HG03095 (cell line): ENCODE measurements around the gene GDAP2.

Experiments
- ATAC-seq: cut with Tn5 transposase; IDR thresholded peaks from one replicate; pipeline ENCODE4 v1.9.1; 2021; ENCODE audit warnings: moderate library complexity; ENCODE audit not compliant: unreplicated experiment

GDAP2 gene

DNA sequence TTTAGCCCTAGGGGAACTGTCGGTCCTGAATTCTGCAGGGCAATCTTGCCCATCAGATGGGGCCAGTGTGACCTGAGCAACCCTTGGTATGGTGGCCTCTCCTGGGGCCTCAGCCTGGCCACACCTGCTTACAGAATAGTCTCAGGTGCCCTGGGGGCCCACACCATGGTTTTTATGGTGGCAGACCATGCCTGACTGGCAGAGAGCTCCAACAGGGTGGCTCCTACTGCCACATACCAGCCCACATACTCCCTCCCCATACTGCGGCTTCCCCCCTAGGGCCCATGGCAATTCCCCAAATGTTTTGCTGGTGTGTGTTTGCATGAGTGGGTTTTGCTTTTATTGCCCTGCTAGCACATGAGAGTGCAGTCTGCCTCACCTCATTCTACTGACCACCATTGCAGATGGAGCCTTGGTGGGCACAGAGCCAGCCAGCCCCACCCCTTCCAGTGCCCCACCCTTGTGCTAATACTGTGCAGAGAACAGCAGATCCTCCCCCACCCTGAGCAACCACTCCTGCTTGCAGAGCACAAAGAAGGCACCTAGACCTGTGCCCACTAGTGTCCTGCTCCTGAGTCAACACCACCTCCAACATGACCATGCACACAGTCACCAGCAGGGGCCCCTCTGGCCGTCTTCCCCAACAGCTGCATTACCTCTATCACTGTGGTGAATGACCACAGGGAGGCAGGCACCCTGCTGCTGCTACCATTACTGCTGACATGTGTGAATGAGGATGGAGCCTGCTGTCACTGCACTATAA lies 86.8 kb downstream of the GDAP2 start:
- ATAC-seq = no peak

DNA sequence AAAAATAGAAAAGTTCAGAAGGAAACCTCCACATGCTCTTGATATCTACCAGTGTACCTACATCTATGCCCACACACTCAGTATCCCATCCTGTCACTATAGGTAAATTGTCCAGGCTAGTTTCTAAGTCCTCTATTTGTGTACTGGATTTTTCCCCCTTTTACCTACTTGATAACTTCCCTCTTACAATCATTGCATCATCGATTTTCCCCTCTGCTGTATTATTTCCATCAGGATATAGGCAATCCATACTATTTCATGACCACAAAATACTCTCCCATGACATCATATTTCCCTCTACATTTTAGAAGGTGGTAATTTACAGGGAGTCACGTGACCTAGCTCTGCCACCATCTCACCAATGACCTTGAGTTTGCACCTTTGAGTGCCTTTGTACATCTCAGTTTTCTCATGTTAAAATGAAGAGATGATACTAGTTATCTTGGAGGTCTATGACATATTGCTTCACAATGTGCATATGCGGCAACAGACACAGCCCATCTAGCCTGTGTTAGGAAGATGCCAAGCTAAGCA lies 88.2 kb downstream of the GDAP2 start:
- no peak for ATAC-seq

- ATAC-seq = no peak
These were observed 90.5 kb downstream of the GDAP2 start for GRCh38 chr1:117838911-117839310.

DNA sequence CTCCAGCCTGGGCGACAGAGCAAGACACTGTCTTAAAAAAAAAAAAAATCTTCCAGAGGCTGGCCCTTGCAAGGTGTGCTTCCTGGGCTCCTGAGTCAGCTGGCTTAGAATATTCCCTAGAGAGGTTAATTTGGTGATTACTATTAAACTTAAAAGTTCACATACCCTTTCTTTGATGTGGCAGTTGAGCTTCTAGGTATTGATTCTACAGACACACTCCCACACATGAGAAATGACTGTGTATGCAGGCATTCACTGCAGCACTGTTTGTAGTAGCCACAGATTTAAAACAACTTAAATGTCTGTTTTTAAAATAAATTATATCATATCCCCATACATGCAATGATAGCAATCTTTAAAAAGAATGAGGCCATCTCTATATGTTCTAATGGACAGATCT lies 93.4 kb downstream of the GDAP2 start:
- ATAC-seq = no peak

GRCh38 chr1:117834416-117834815 lies 95.0 kb downstream of the GDAP2 start:
- ATAC-seq = no peak

GRCh38 chr1:117832453-117832852 lies 97.0 kb downstream of the GDAP2 start:
- ATAC-seq = no peak

- ATAC-seq = no peak
These were observed 99.2 kb downstream of the GDAP2 start for GRCh38 chr1:117830222-117830621.

DNA sequence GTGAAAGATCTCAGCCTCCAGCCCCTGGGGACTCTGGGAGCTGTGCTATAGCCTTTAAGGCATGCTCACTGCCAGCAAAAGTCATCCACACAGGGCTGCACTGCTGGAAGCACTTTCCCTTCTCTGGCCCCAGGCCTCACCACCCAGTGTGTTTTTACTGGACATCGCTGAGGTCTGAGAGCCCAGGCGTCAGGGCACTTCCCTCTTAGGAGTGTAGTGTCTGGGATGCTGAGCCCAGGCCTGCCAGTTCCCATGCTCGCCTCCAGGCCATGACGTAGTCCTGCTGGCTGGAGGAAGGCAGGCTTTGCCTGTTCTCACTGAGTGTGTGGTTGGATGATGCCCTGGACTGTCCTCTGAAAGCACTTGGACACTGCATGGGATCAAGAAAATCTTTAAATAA lies 101.2 kb downstream of the GDAP2 start:
- ATAC-seq = no peak

- no peak for ATAC-seq
These were observed 102.8 kb downstream of the GDAP2 start for GRCh38 chr1:117826540-117827078.

DNA sequence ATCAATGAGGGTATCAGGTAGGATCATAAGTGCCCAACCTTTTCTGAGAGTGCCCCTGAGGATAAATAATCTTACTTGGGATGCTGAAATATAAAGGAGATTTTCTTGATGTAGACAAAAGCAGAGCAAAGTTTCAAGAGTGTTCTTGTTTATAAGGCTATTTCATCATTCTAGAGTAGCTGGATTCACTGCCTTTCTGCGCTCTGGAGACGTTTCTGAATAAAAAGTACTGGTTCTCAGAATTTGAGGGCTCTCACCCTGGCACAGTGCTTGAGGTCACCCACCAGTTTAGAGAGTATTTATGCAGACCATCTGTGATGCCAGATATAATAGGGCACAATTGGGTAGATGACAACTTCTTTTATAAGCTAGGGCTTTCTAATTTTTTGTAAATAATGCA lies 103.3 kb downstream of the GDAP2 start:
- no peak for ATAC-seq

- ATAC-seq = no peak
These were observed 104.0 kb downstream of the GDAP2 start for GRCh38 chr1:117825414-117825813.

DNA sequence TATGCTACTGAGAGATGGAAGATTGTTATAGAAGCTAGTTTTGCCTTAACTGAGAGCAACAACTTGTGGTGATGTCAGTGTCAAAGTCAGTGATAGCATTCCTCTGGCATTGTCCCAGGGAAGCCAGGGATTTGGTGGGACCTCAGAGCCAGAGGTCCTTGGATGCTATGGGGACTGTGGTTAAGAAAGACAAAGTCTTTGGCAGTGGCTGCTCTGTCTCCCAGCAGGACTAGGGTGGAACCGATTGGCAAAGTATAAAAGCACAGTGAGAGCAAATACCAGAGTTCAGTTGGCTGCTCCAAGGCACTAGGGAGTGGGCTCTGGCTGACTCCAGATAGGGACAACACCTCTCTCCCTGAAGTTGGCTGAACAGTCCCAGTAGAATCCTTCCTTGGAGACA lies 104.8 kb downstream of the GDAP2 start:
- ATAC-seq = no peak

DNA sequence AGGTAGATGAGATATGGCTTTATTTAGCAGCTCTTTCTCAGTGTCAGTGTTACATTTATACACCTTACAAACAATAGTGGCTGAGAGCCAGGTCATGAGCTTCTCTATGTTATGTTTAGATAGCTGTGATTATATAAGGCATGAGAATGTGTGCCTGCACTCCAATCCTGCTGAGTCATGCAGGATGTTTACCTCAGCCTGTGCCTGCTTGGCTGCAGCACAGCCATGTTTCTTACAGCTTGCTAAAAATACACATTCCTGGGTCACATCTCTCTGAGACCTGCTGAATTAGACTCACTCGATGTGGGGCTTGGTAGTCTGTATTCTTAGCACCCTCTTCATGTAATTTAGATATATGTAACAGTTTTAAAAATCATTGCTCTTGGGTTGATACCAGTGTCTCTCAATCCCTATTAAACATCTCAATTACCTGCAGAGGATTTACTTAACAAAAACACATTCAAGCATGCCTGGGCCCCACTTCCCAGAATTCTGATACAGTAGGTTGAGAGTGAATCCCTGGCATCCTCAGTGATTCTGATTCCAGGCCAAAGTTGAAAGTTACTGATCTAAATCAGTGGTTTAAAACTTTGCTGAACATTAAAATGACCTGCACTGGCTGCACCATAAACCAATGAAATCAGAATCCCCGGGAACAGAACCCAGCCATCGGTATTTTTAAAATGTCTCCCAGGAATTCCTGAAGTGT lies 107.5 kb downstream of the GDAP2 start:
- no peak for ATAC-seq

DNA sequence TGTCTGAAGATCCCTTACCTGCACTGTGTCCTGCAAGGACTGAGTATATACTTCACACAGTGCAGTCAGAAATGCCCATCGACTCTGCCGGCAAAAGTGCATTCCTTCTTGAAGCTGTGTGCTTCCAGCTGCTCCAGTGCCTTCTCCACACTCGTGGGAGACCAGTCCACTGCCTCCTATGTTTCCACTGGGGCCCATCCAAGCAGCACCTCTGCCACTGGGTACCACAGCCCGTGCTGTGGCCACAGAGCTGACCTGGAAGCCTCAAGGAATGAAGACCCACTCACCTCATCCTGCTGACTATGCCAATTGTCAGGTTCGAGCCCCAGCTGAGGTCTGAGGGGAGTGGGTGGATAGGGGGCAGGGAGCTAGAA lies 108.1 kb downstream of the GDAP2 start:
- ATAC-seq = no peak

- ATAC-seq = no peak
These were observed 108.6 kb downstream of the GDAP2 start for GRCh38 chr1:117820694-117821381.

DNA sequence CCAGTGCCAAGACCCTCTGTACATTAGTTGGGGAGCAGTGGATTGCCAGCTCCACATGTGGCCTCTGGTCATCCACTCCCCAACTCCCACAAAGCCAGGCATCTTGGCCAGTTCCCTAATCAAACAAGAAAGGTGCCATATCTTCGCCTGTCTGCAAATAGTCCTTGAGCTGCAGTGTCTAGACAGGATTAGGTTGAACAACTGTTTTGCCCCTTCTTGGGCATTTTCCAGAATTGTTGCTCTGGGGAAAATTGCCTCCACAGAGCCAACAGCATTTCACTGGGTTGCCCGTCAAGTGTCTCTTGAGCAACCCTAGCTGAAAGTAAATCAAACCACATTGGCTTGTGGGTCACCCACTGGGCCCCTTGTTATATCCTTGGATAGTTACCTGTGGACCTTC lies 109.3 kb downstream of the GDAP2 start:
- no peak for ATAC-seq

- no peak for ATAC-seq
These were observed 110.1 kb downstream of the GDAP2 start for GRCh38 chr1:117819301-117819700.

DNA sequence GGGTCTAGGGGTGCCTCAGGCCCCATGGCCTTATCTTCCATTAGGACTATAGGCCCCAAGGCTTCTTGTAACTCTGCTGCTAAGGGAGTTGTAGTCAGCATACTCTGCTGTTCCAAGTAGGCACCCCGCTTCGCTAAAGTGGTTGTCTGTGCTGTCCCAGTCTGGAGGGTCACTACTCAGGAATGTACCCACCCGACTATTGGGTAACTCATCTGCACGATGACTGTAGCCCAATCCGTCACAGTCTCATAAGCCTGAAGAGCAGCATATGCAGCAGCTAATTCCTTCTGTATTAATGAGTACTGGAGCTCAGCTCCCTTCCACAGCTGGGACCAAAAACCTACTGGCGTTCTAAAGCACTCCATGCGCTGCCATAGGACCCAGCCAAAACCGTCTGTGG lies 111.0 kb downstream of the GDAP2 start:
- ATAC-seq = no peak

DNA sequence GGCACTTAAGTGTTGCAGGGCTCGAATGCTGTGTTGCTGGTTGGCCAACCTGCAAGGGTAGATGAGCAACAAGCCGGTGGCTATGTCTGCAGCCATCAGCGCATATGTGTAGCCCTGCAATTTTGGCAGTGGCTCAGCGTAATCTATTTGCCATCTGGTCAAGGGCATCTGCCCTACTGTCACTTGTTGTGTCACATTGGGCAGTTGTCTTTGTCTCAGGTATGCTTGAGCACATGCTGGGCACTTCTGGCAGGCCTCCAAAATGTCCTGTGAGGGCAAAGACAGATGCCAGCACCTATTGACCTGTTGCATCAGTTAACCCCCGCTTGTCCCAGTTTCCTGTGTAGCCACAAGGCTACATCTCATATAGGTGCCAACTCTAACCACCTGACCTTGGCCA lies 111.8 kb downstream of the GDAP2 start:
- no peak for ATAC-seq

DNA sequence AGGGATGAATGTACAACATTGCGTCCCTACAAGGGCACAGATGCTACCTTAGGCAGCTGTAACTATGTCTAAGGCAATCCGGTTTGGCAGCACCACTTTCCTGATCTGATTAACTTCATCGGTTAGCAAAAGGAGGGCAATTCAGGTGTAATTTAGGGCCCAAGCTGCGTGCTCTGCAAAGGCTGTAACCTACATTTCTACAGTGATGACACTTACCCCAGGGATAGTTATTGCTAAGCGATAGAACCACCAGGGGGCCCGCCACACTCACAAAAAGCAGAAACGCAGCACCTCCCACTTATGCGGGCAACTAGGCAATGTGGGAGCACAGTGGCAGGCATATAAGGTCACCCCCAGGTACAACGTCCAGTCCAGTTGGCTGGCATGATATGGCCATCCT lies 113.5 kb downstream of the GDAP2 start:
- ATAC-seq = no peak
